HCT116 (cell line): Measurements from ENCODE around the gene SH2D2A. TPM values are rescaled to one million over a fixed set of nuclear protein-coding genes. Genes with fewer than 3 reads are reported as not detected.

ENCODE experiments used
- ATAC-seq: fragments of 200-7000 bp; cut with Tn5 transposase; 2 replicates; pipeline ENCODE4 v1.9.1; 2020; ENCODE audit warnings: mild to moderate bottlenecking, moderate library complexity
- Bru-seq: library from RNA; stranded (reverse); fragments of 400-500 nt; gene quantifications from one replicate; lab custom pipeline; 2021; lab: Mats Ljungman, UMichigan
- BruChase-seq, 2 experiments: library from RNA; stranded (reverse); fragments of 400-500 nt; gene quantifications; one replicate each; lab custom pipeline; 2021; lab: Mats Ljungman, UMichigan
- BruUV-seq: library from RNA; stranded (reverse); fragments of 400-500 nt; replicated peaks from 2 replicates; lab custom pipeline; 2021; lab: Mats Ljungman, UMichigan
- CTCF ChIA-PET: fragments of 300-600 bp; sonication (Branson Sonifier 250); formaldehyde crosslinking; loops from one replicate; lab custom pipeline; 2021; ENCODE audit warnings: antibody characterized with exemption; lab: Charles Lee
- POLR2A ChIA-PET: fragments of 300-600, 350-600 bp; sonication (Branson Sonifier 250); formaldehyde crosslinking; loops from one replicate; lab custom pipeline; 2021; ENCODE audit warnings: antibody characterized with exemption; lab: Charles Lee
- RAD21 ChIA-PET, 2 experiments: fragments of 300-600 bp; sonication (Branson Sonifier 250); formaldehyde crosslinking; loops; one replicate each; lab custom pipeline; 2023; ENCODE audit warnings: low total read pairs in 2 of 2; ENCODE audit not compliant: uncharacterized antibody in 2 of 2, unreplicated experiment in 2 of 2, low non-redundant PET in 1 of 2; lab: Charles Lee
- DNase-seq: peaks from one replicate; pipeline ENCODE4 v3.0.0-alpha.2; 2010; ENCODE audit warnings: low read depth, low spot score
- H2AFZ ChIP-seq: fragments of 200-600 bp; shearing (Covaris generic), sonication (generic); 2 replicates; pipeline ENCODE4 v1.6.1; 2017; ENCODE audit warnings: low read depth, mixed run types, mixed read lengths, antibody characterized with exemption, low read length; ENCODE audit not compliant: poor library complexity, severe bottlenecking
- H3K27ac ChIP-seq: 2 replicates; pipeline ENCODE4 v1.5.1; 2012; ENCODE audit warnings: low read depth, low read length
- H3K27me3 ChIP-seq: fragments of 200-600 bp; sonication (generic); 2 replicates; pipeline ENCODE4 v1.6.1; 2016; ENCODE audit warnings: mixed run types, low read length, mixed read lengths; ENCODE audit not compliant: insufficient read depth
- H3K36me3 ChIP-seq, 2 experiments: fragments of 200-500 bp in 1 of 2; fragments of 200-600 bp in 1 of 2; sonication (Bioruptor generic) in 1 of 2; sonication (generic) in 1 of 2; 2 replicates each; pipeline versions ENCODE4 v1.5.1 to v1.6.1; 2014 to 2016; ENCODE audit warnings: low read length in 2 of 2, inconsistent platforms in 1 of 2, mixed read lengths in 1 of 2, mixed run types in 1 of 2; ENCODE audit not compliant: insufficient read depth in 2 of 2, control insufficient read depth in 1 of 2
- H3K4me1 ChIP-seq, 2 experiments: fragments of 200-600 bp in 1 of 2; sonication (generic) in 1 of 2; 2 replicates each; pipeline versions ENCODE4 v1.5.1 to v1.6.1; 2012 to 2017; ENCODE audit warnings: low read length in 2 of 2, inconsistent platforms in 1 of 2, mild to moderate bottlenecking in 1 of 2, mixed read lengths in 1 of 2, mixed run types in 1 of 2, moderate library complexity in 1 of 2; ENCODE audit not compliant: insufficient read depth in 2 of 2, control insufficient read depth in 1 of 2
- H3K4me2 ChIP-seq: fragments of 200-600 bp; sonication (generic); 2 replicates; pipeline ENCODE4 v1.6.1; 2017; ENCODE audit warnings: mixed run types, low read length, mixed read lengths
- H3K4me3 ChIP-seq, 2 experiments: fragments of 200-600 bp in 1 of 2; sonication (generic) in 1 of 2; replicated peaks in 1 of 2; 2 replicates each; pipeline ENCODE4 v1.5.1; 2011 to 2016; ENCODE audit warnings: low read length in 2 of 2, control low read depth in 1 of 2, low read depth in 1 of 2, mild to moderate bottlenecking in 1 of 2, mixed read lengths in 1 of 2, mixed run types in 1 of 2
- H3K79me2 ChIP-seq: fragments of 200-600 bp; sonication (generic); 2 replicates; pipeline ENCODE4 v1.6.1; 2017; ENCODE audit warnings: mild to moderate bottlenecking, mixed run types, low read length, moderate library complexity, mixed read lengths; ENCODE audit not compliant: insufficient read depth
- H3K9ac ChIP-seq: fragments of 200-600 bp; sonication (generic); 2 replicates; pipeline ENCODE4 v1.6.1; 2016; ENCODE audit warnings: low read length, mixed read lengths
- H3K9me2 ChIP-seq: fragments of 200-600 bp; sonication (generic), shearing (Covaris generic); 2 replicates; pipeline ENCODE4 v1.6.1; 2017; ENCODE audit warnings: mixed run types, mild to moderate bottlenecking, moderate library complexity; ENCODE audit not compliant: insufficient read depth
- H3K9me3 ChIP-seq, 2 experiments: fragments of 200-500 bp in 1 of 2; fragments of 200-600 bp in 1 of 2; sonication (Bioruptor generic) in 1 of 2; sonication (generic) in 1 of 2; 2 replicates each; pipeline ENCODE4 v1.6.1; 2014 to 2017; ENCODE audit warnings: low read length in 2 of 2, mixed read lengths in 2 of 2, inconsistent platforms in 1 of 2, low read depth in 1 of 2, mild to moderate bottlenecking in 1 of 2, mixed run types in 1 of 2, moderate library complexity in 1 of 2; ENCODE audit not compliant: control insufficient read depth in 1 of 2, insufficient read depth in 1 of 2
- H4K20me1 ChIP-seq: fragments of 200-600 bp; sonication (generic), shearing (Covaris generic); 2 replicates; pipeline ENCODE4 v1.6.1; 2017; ENCODE audit warnings: mixed run types, mild to moderate bottlenecking, moderate library complexity; ENCODE audit not compliant: insufficient read depth
- CBX3 ChIP-seq: IDR thresholded peaks from 2 replicates; pipeline ENCODE4 v1.6.1; 2012; ENCODE audit warnings: low read depth
- CEBPB ChIP-seq: IDR thresholded peaks from 2 replicates; pipeline ENCODE4 v1.6.1; 2012; ENCODE audit warnings: low read depth
- EGR1 ChIP-seq: IDR thresholded peaks from 2 replicates; pipeline ENCODE4 v1.6.1; 2012; ENCODE audit warnings: low read depth
- ELF1 ChIP-seq: IDR thresholded peaks from 2 replicates; pipeline ENCODE4 v1.6.1; 2012; ENCODE audit warnings: low read depth, borderline replicate concordance
- EZH2phosphoT487 ChIP-seq: fragments of 200-600 bp; IDR thresholded peaks from 2 replicates; pipeline ENCODE4 v1.6.1; 2018; ENCODE audit warnings: antibody characterized with exemption, borderline replicate concordance
- JUND ChIP-seq: IDR thresholded peaks from 2 replicates; pipeline ENCODE4 v1.6.1; 2012
- POLR2AphosphoS5 ChIP-seq: IDR thresholded peaks from 2 replicates; pipeline ENCODE4 v1.6.1; 2011; ENCODE audit warnings: mild to moderate bottlenecking, low read depth, low read length, moderate library complexity
- RAD21 ChIP-seq: IDR thresholded peaks from 2 replicates; pipeline ENCODE4 v1.6.1; 2012; ENCODE audit warnings: low read depth, mild to moderate bottlenecking
- REST ChIP-seq: IDR thresholded peaks from 2 replicates; pipeline ENCODE4 v1.6.1; 2012; ENCODE audit warnings: low read depth
- SIN3A ChIP-seq: IDR thresholded peaks from 2 replicates; pipeline ENCODE4 v1.6.1; 2012; ENCODE audit warnings: low read depth
- SP1 ChIP-seq: IDR thresholded peaks from 2 replicates; pipeline ENCODE4 v1.6.1; 2012; ENCODE audit warnings: low read depth
- YY1 ChIP-seq: IDR thresholded peaks from 2 replicates; pipeline ENCODE4 v1.6.1; 2011; ENCODE audit warnings: low read length, low read depth, moderate library complexity, mild to moderate bottlenecking; ENCODE audit not compliant: insufficient replicate concordance; ENCODE audit errors: extremely low read depth
- ZBTB33 ChIP-seq: IDR thresholded peaks from 2 replicates; pipeline ENCODE4 v1.6.1; 2011; ENCODE audit warnings: mild to moderate bottlenecking, low read length, moderate library complexity; ENCODE audit not compliant: insufficient replicate concordance; ENCODE audit errors: extremely low read depth
- ZFX ChIP-seq: fragments of 450-650 bp; IDR thresholded peaks from 2 replicates; pipeline ENCODE4 v1.6.1; 2017
- ZNF274 ChIP-seq: fragments of 200-500 bp; sonication (Bioruptor generic); IDR thresholded peaks from 2 replicates; pipeline ENCODE4 v1.6.1; 2014; ENCODE audit warnings: mild to moderate bottlenecking, low read depth, low read length, inconsistent platforms
- intact Hi-C: fragments of 100-400 bp; cut with micrococcal nuclease; formaldehyde crosslinking; loops from 2 replicates; pipeline ENCODE4 v1.10.0; 2022
- long read RNA-seq: library from polyadenylated mRNA; unstranded; transcript quantifications from one replicate; pipeline ENCODE4 v2.0.0, GENCODE V29; 2021; ENCODE audit not compliant: unreplicated experiment
- polyA plus RNA-seq: library from polyadenylated mRNA; unstranded; fragments of >200 nt; gene quantifications from 2 replicates; pipeline ENCODE4 v1.2.1, GENCODE V29; 2012; ENCODE audit warnings: missing spikeins
- total RNA-seq: library from RNA; stranded (reverse); gene quantifications from one replicate; pipeline ENCODE4 v1.2.1, GENCODE V29; 2021; ENCODE audit not compliant: unreplicated experiment
- TF ChIP-seq, protein P1 (sequence below), 3 experiments: fragments of 200-600 bp in 1 of 3; sonication (generic) in 1 of 3; IDR thresholded peaks in 2 of 3; conservative IDR thresholded peaks in 1 of 3; 2 replicates each; pipeline ENCODE4 v1.5.1; 2012 to 2017; ENCODE audit warnings: low read depth in 2 of 3, low read length in 2 of 3, antibody characterized with exemption in 1 of 3, borderline replicate concordance in 1 of 3, control low read depth in 1 of 3, mild to moderate bottlenecking in 1 of 3, mixed read lengths in 1 of 3, mixed run types in 1 of 3, moderate library complexity in 1 of 3; ENCODE audit not compliant: insufficient read depth in 1 of 3
- TF ChIP-seq, protein P2 (sequence below): IDR thresholded peaks from 2 replicates; pipeline ENCODE4 v1.6.1; 2012
- TF ChIP-seq, protein P3 (sequence below): IDR thresholded peaks from 2 replicates; pipeline ENCODE4 v1.6.1; 2012

SH2D2A gene
- total RNA-seq = 4.8 TPM
- polyA plus RNA-seq = 2.6 and 4.6 TPM in 2 replicates
- percentile 56 among the genes with signal in this experiment for Bru-seq, nascent RNA
- percentile 31 among the genes with signal in this experiment for BruChase-seq, experiment 1, labeled RNA remaining after a 6-hour chase
- BruChase-seq, experiment 2, labeled RNA remaining after a 2-hour chase = percentile 35 among the genes with signal in this experiment
- long read RNA-seq, partial matches to known transcripts = 2 of 2 reads
- long read RNA-seq, other reads (novel, unspliced or antisense) = 0 of 2 reads

- no peak within 1 kb of the TSS for H3K4me2 ChIP-seq
- intact Hi-C loops = no loop called here
- no TSS peak for BruUV-seq
- H2AFZ ChIP-seq = no peak within 1 kb of the TSS
- H3K9ac ChIP-seq = no peak within 1 kb of the TSS
- no peaks in the 10 kb centered on the region for H3K79me2 ChIP-seq
- peaks cover 15 to 42% of the 10 kb centered on the region in 2 experiments; a peak in 3 of 4 replicates for H3K4me1 ChIP-seq
- ChIA-PET POLR2A (no interaction called here), RAD21 (no interaction called here), CTCF (no interaction called here)
- H3K27me3 ChIP-seq = no peaks in the 10 kb centered on the region
- no peak within 1 kb of the TSS for H3K4me3 ChIP-seq
- H3K27ac ChIP-seq = no peak within 1 kb of the TSS
- H3K9me3 ChIP-seq = no peaks in the 10 kb centered on the region
- no peaks in the 10 kb centered on the region for H4K20me1 ChIP-seq
- no peaks in the 10 kb centered on the region for H3K9me2 ChIP-seq
- ATAC-seq = no peak
- no peak for DNase-seq
- no peaks in the 10 kb centered on the region for H3K36me3 ChIP-seq
- no peak for TF ChIP-seq CBX3
- no peak for TF ChIP-seq YY1
- TF ChIP-seq REST = no peak
- no peak for TF ChIP-seq JUND
- no peak for TF ChIP-seq ZBTB33
- TF ChIP-seq, protein P1, sequence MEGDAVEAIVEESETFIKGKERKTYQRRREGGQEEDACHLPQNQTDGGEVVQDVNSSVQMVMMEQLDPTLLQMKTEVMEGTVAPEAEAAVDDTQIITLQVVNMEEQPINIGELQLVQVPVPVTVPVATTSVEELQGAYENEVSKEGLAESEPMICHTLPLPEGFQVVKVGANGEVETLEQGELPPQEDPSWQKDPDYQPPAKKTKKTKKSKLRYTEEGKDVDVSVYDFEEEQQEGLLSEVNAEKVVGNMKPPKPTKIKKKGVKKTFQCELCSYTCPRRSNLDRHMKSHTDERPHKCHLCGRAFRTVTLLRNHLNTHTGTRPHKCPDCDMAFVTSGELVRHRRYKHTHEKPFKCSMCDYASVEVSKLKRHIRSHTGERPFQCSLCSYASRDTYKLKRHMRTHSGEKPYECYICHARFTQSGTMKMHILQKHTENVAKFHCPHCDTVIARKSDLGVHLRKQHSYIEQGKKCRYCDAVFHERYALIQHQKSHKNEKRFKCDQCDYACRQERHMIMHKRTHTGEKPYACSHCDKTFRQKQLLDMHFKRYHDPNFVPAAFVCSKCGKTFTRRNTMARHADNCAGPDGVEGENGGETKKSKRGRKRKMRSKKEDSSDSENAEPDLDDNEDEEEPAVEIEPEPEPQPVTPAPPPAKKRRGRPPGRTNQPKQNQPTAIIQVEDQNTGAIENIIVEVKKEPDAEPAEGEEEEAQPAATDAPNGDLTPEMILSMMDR (IDR thresholded peaks at IDR 0.05 in 2 of 3, conservative IDR thresholded peaks at IDR 0.05 in 1 of 3; ENCODE audit: borderline replicate concordance in 1 of 3, insufficient read depth in 1 of 3, low read depth in 2 of 3, low read length in 2 of 3) = no peak
- TF ChIP-seq SP1 = no peak
- no peak for TF ChIP-seq RAD21
- TF ChIP-seq ZNF274 = no peak
- no peak for TF ChIP-seq POLR2AphosphoS5
- no peak for TF ChIP-seq ELF1
- TF ChIP-seq, protein P2, sequence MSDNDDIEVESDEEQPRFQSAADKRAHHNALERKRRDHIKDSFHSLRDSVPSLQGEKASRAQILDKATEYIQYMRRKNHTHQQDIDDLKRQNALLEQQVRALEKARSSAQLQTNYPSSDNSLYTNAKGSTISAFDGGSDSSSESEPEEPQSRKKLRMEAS = no peak
- no peak for TF ChIP-seq EGR1
- TF ChIP-seq CEBPB = no peak
- TF ChIP-seq, protein P3, sequence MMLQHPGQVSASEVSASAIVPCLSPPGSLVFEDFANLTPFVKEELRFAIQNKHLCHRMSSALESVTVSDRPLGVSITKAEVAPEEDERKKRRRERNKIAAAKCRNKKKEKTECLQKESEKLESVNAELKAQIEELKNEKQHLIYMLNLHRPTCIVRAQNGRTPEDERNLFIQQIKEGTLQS = no peak
- TF ChIP-seq ZFX = no peak
- no peak for TF ChIP-seq SIN3A
- no peak for TF ChIP-seq EZH2phosphoT487
Observed at GRCh38 chr1:156816561-156817328, at the start of gene SH2D2A. Gene SH2D2A (minus strand): TSS chr1:156816848. CDS start chr1:156816708, 140 bp downstream.
